ENCODE results near the gene ADM5.

DNA sequence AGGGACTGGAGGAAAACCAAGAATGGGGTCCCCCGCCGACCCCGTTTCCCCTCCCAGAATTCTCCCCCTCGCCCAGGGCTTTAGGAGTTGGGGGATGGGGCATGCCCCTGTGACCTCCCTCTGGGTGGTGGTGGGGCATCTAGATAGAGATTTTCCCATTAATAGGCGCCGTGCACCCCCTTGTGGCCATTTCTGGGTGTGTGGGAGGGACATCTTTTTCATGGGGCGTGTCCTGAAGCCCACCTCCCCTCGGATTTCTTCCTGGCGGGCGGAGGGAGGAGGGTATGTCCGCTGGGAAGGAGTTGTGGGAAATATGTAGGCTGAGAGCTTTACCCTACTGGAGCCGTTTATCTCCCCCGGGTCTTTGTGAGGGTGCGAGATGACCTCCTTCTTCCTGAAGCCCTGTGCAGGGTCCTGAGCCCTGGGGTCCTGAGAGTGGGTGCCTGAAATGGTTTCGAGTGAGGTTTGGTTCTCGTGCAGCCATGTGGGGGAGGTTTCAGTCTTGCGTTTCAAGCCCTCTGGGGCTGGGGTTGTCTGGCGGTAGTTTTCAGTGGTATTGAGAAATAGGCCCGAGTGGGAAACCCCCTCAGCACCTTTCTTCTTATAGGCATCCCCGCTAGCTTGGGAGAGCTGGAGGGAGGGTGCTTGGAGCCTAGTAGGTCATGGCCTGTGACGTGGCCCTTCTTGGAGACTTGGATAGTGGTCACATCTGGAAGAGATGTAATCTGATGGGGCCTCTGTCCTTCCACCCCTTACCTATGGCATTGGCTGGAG, 11.3 kb upstream of the ADM5 start:
- no peak for TF ChIP-seq POLR2A (IDR thresholded peaks at IDR 0.05)
- TF ChIP-seq, protein P1, sequence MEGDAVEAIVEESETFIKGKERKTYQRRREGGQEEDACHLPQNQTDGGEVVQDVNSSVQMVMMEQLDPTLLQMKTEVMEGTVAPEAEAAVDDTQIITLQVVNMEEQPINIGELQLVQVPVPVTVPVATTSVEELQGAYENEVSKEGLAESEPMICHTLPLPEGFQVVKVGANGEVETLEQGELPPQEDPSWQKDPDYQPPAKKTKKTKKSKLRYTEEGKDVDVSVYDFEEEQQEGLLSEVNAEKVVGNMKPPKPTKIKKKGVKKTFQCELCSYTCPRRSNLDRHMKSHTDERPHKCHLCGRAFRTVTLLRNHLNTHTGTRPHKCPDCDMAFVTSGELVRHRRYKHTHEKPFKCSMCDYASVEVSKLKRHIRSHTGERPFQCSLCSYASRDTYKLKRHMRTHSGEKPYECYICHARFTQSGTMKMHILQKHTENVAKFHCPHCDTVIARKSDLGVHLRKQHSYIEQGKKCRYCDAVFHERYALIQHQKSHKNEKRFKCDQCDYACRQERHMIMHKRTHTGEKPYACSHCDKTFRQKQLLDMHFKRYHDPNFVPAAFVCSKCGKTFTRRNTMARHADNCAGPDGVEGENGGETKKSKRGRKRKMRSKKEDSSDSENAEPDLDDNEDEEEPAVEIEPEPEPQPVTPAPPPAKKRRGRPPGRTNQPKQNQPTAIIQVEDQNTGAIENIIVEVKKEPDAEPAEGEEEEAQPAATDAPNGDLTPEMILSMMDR (IDR thresholded peaks at IDR 0.05): peak; percentile 62 to 74 (median 67)
